Tibial artery (tissue), 4 donors: ENCODE data around the gene SEMA3E.

ENCODE experiments used
- DNase-seq, 2 donors: peaks; one replicate each; pipeline ENCODE4 v3.0.0-alpha.2; 2019
- H3K27ac ChIP-seq, 2 donors: fragments of 200-600 bp; sonication (generic) in 1 of 2; 1 replicate in 1 of 2; 2 replicates in 1 of 2; pipeline ENCODE4 v1.5.1; 2018 to 2019; ENCODE audit warnings: mild to moderate bottlenecking in 1 of 2
- H3K27me3 ChIP-seq, 2 donors: fragments of 200-600 bp; sonication (generic) in 1 of 2; one replicate each; pipeline versions ENCODE4 v1.5.1 to v1.6.0; 2016 to 2019
- H3K36me3 ChIP-seq, 3 donors: fragments of 200-600 bp; sonication (generic) in 2 of 3; one replicate each; pipeline ENCODE4 v1.5.1; 2016 to 2019; ENCODE audit warnings: mild to moderate bottlenecking in 2 of 3
- H3K4me1 ChIP-seq, 4 donors: fragments of 200-600 bp; sonication (generic) in 2 of 4; 1 replicate in 3 of 4; 2 replicates in 1 of 4; pipeline ENCODE4 v1.5.1; 2016 to 2019
- H3K4me3 ChIP-seq, 2 donors: fragments of 200-600 bp; sonication (generic) in 1 of 2; 1 replicate in 1 of 2; 2 replicates in 1 of 2; pipeline ENCODE4 v1.5.1; 2018 to 2019; ENCODE audit warnings: mild to moderate bottlenecking in 2 of 2
- H3K9me3 ChIP-seq, 3 donors: fragments of 200-600 bp; sonication (generic) in 1 of 3; one replicate each; pipeline ENCODE4 v1.5.1; 2016 to 2019
- intact Hi-C: fragments of 100-400 bp; cut with DNase I; formaldehyde crosslinking; loops from one replicate; pipeline ENCODE4 v1.15.0; 2023; ENCODE audit warnings: low total_unique reads
- TF ChIP-seq, protein P1 (sequence below), 2 experiments: fragments of 200-600 bp in 1 of 2; fragments of 450-650 bp in 1 of 2; IDR thresholded peaks; one replicate each; pipeline ENCODE4 v1.5.1; 2017 to 2019; ENCODE audit warnings: antibody characterized with exemption in 2 of 2, mild to moderate bottlenecking in 1 of 2, moderate library complexity in 1 of 2

The SEMA3E gene

DNA sequence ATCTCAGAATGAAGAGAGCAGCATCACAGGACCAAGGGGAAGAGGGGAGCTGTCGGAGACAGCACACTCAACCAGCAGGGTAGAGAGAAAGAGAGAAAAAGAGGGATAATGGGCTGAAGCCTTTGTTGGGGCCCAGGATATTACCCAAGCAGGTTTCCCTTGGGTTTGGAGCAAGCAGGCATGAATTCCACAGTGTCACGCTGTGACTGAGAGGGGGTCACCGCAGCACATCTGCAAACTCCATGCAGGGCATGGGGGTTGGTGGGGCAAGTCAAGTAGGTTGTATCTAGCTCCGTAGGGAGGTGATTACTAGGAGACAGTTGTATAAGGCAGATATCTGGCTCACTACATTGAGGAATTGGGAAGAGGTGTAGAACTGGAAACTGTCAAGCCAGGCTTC lies 42.2 kb upstream of the SEMA3E start:
- Histone ChIP-seq H3K36me3 (no peaks in the 10 kb centered on the region), H3K4me3 (no peak overlapping the region), H3K27ac (no peak overlapping the region), H3K9me3 (no peaks in the 10 kb centered on the region), H3K4me1 (no peaks in the 10 kb centered on the region), H3K27me3 (no peaks in the 10 kb centered on the region)
- intact Hi-C loops = no loop called here
- no peak for DNase-seq
- TF ChIP-seq, protein P1, sequence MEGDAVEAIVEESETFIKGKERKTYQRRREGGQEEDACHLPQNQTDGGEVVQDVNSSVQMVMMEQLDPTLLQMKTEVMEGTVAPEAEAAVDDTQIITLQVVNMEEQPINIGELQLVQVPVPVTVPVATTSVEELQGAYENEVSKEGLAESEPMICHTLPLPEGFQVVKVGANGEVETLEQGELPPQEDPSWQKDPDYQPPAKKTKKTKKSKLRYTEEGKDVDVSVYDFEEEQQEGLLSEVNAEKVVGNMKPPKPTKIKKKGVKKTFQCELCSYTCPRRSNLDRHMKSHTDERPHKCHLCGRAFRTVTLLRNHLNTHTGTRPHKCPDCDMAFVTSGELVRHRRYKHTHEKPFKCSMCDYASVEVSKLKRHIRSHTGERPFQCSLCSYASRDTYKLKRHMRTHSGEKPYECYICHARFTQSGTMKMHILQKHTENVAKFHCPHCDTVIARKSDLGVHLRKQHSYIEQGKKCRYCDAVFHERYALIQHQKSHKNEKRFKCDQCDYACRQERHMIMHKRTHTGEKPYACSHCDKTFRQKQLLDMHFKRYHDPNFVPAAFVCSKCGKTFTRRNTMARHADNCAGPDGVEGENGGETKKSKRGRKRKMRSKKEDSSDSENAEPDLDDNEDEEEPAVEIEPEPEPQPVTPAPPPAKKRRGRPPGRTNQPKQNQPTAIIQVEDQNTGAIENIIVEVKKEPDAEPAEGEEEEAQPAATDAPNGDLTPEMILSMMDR (IDR thresholded peaks at IDR 0.05) = no peak

DNA sequence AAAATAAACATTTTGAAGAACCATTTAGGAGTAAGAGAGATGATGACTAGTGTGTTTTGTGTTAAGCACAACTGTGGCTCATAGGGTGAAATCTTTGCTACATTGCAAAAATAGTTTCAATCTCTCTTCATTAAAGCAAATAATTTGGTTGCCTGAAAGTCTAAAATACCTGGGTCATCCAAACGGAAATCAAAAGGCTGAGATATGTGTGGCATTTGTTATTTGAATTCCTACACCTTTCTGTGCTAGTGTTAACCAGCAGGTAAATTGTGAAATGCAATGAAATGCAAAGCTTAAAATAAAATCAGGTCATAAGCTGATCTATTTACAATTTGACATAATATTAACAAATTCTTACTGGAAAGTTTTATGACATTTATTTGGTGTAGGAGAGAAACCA lies 40.9 kb upstream of the SEMA3E start:
- Histone ChIP-seq H3K9me3 (no peaks in the 10 kb centered on the region), H3K27ac (no peak overlapping the region), H3K4me3 (no peak overlapping the region), H3K4me1 (no peaks in the 10 kb centered on the region), H3K36me3 (no peaks in the 10 kb centered on the region), H3K27me3 (no peaks in the 10 kb centered on the region)
- intact Hi-C loops = no loop called here
- no peak for DNase-seq
- TF ChIP-seq, protein P1 (IDR thresholded peaks at IDR 0.05) = no peak

DNA sequence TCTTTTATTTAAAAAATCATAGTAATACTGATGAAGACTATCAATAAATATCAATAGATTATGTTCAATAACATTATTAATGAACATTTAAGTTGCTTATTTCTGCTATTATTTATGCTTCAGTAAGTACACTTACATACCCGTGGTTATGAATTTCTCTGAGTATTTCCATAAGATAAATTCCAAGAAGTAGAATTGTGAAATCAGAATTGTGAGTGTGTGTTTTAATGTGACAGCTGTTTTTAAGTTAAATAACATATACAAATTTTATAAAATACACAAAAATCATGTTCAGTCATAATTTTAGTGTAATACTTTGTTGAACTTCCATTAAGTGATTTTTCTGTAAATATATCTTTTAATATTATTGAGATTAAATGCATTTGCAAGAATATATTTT lies 37.5 kb upstream of the SEMA3E start:
- intact Hi-C loops = no loop called here

DNA sequence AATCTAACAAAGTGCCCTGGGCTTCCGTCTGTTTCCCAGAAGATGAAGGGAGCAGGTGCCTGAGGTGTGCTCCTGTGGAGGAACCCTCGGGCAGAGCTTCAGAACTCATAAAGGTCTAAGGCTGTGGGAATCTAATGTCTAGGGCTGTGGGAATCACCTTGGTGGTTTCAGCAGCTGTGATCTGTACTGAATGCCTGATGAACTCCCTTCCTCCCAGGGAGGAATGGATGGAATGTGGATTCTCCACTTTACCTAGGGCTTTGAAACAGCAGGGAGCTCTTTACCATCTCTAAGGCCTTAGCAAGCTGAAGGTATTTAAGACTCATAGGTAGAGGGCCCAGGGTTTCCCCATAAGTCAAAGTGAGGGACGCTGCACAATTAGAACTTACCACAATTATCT lies 36.0 kb upstream of the SEMA3E start:
- Histone ChIP-seq H3K27me3 (no peaks in the 10 kb centered on the region), H3K36me3 (no peaks in the 10 kb centered on the region), H3K9me3 (no peaks in the 10 kb centered on the region), H3K27ac (no peak overlapping the region), H3K4me1 (no peaks in the 10 kb centered on the region), H3K4me3 (no peak overlapping the region)
- TF ChIP-seq, protein P1 (IDR thresholded peaks at IDR 0.05) = no peak
- intact Hi-C loops = no loop called here
- DNase-seq = no peak

More for the DNA sequence above, 37.5 kb upstream of the SEMA3E start:
- H3K4me3 ChIP-seq = no peak overlapping the region
- DNase-seq = no peak
- no peaks in the 10 kb centered on the region for H3K4me1 ChIP-seq
- H3K9me3 ChIP-seq = no peaks in the 10 kb centered on the region
- no peaks in the 10 kb centered on the region for H3K36me3 ChIP-seq
- no peak overlapping the region for H3K27ac ChIP-seq
- H3K27me3 ChIP-seq = no peaks in the 10 kb centered on the region
- TF ChIP-seq, protein P1 (IDR thresholded peaks at IDR 0.05) = no peak

DNA sequence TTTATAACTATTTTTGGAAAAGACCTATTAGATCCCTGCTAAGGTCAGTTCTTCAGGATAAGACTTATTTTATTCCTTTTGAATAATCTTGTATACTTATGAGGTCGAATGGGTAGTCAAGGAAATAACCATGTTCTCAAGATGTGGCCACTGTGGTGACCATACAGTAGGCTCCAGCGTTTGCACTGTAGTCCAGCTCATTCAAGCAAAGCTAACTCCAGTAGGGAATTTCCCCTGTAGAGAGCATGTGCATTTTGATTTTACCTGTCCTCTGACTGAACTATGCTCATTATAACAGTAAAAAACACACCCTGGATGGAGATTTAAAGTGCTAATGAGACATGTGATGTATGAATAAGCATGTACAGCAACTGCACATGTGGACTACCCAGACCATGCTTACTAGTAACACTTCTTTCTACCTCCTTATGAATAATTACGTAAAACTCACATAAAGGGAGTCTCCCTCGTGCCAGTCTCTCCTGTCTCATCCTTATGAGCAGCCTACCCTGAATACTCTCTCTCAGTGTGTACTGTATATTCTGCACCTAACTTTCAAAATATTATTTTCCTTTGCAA lies 32.4 kb upstream of the SEMA3E start:
- DNase-seq = no peak
- intact Hi-C loops = no loop called here
- no peaks in the 10 kb centered on the region for H3K27me3 ChIP-seq
- H3K27ac ChIP-seq = no peak overlapping the region
- no peaks in the 10 kb centered on the region for H3K9me3 ChIP-seq
- H3K36me3 ChIP-seq = no peaks in the 10 kb centered on the region
- H3K4me3 ChIP-seq = no peak overlapping the region
- H3K4me1 ChIP-seq = peaks cover 0 to 9% (median 0%) of the 10 kb centered on the region in 4 donors
- TF ChIP-seq, protein P1 (IDR thresholded peaks at IDR 0.05) = no peak
